K562 (cell line): ENCODE data around the gene ADAP2. TPM values are rescaled to one million over a fixed set of nuclear protein-coding genes. Genes with fewer than 3 reads are reported as not detected.

Source experiments
- ATAC-seq: fragments of 200-7000 bp; cut with Tn5 transposase; 3 replicates; pipeline ENCODE4 v1.9.1; 2020; ENCODE audit warnings: moderate library complexity
- BruUV-seq: library from RNA; stranded (reverse); fragments of 400-500 nt; replicated peaks from 2 replicates; lab custom pipeline; 2021; lab: Mats Ljungman, UMichigan
- CTCF ChIA-PET: fragments of 300-600 bp; formaldehyde crosslinking; extraction: SDS; loops from one replicate; lab custom pipeline; 2021; ENCODE audit warnings: low intra/inter-chr PET ratio; lab: Yijun Ruan, JAX
- POLR2A ChIA-PET: fragments of 300-600, 350-650 bp; sonication (Branson Sonifier 250); formaldehyde crosslinking; extraction: SDS; loops from one replicate; lab custom pipeline; 2021; ENCODE audit warnings: antibody characterized with exemption, inconsistent platforms; lab: Yijun Ruan, JAX
- DNase-seq, 4 experiments: peaks; one replicate each; pipeline versions ENCODE4 v3.0.0 to v3.0.0-alpha.2; 2011 to 2018; ENCODE audit warnings: low spot score in 3 of 4, mixed read lengths in 3 of 4; ENCODE audit errors: extremely low read depth in 1 of 4
- FAIRE-seq: peaks from 2 replicates; lab custom pipeline; 2011; peaks lifted over from hg19 to GRCh38; lab: Jason Lieb, UNC
- H2AFZ ChIP-seq: 2 replicates; pipeline ENCODE4 v1.6.0; 2011; ENCODE audit warnings: low read depth, low read length, control low read depth, inconsistent platforms
- H3K27ac ChIP-seq: fragments of 200-600 bp; 3 replicates; pipeline ENCODE4 v1.8.0; 2011; ENCODE audit warnings: low read depth, mild to moderate bottlenecking, control low read depth, inconsistent platforms, low read length, moderate library complexity, mixed read lengths; ENCODE audit errors: extremely low read depth
- H3K27me3 ChIP-seq, 2 experiments: fragments of 300-600 bp in 1 of 2; 2 replicates in 1 of 2; 3 replicates in 1 of 2; pipeline versions ENCODE4 v1.6.0 to v1.8.0; 2011; ENCODE audit warnings: inconsistent platforms in 2 of 2, low read length in 2 of 2, mild to moderate bottlenecking in 1 of 2, mixed read lengths in 1 of 2, moderate library complexity in 1 of 2; ENCODE audit not compliant: control insufficient read depth in 2 of 2, insufficient read depth in 2 of 2
- H3K36me3 ChIP-seq: fragments of 300-600 bp; 3 replicates; pipeline ENCODE4 v1.8.0; 2011; ENCODE audit warnings: mild to moderate bottlenecking, low read length, inconsistent platforms; ENCODE audit not compliant: control insufficient read depth, insufficient read depth
- H3K4me1 ChIP-seq, 2 experiments: fragments of 200-600 bp in 1 of 2; replicated peaks in 1 of 2; 2 replicates in 1 of 2; 3 replicates in 1 of 2; pipeline versions ENCODE4 v1.5.1 to v1.8.0; 2011; ENCODE audit warnings: inconsistent platforms in 2 of 2, low read length in 2 of 2, mild to moderate bottlenecking in 1 of 2, mixed read lengths in 1 of 2, moderate library complexity in 1 of 2; ENCODE audit not compliant: control insufficient read depth in 2 of 2, insufficient read depth in 2 of 2
- H3K4me2 ChIP-seq: 2 replicates; pipeline ENCODE4 v1.6.1; 2011; ENCODE audit warnings: low read length, control low read depth, inconsistent platforms, mixed read lengths; ENCODE audit not compliant: insufficient read depth
- H3K4me3 ChIP-seq: fragments of 200-600 bp; sonication (generic), shearing (Covaris generic); 2 replicates; pipeline ENCODE4 v1.5.1; 2016; ENCODE audit warnings: control low read depth, inconsistent platforms
- H3K79me2 ChIP-seq: fragments of 200-600 bp; 3 replicates; pipeline ENCODE4 v1.8.0; 2011; ENCODE audit warnings: low read length, inconsistent platforms; ENCODE audit not compliant: control insufficient read depth, insufficient read depth
- H3K9ac ChIP-seq, 2 experiments: 2 replicates each; pipeline versions ENCODE4 v1.6.0 to v1.6.1; 2011; ENCODE audit warnings: low read depth in 2 of 2, low read length in 2 of 2, control low read depth in 1 of 2, inconsistent platforms in 1 of 2, mild to moderate bottlenecking in 1 of 2, mixed read lengths in 1 of 2; ENCODE audit not compliant: insufficient read depth in 1 of 2
- H3K9me1 ChIP-seq: one replicate; pipeline ENCODE4 v1.6.0; 2011; ENCODE audit warnings: inconsistent platforms, mild to moderate bottlenecking, low read length, moderate library complexity; ENCODE audit not compliant: control insufficient read depth, insufficient read depth
- H3K9me3 ChIP-seq: replicated peaks from 2 replicates; pipeline ENCODE4 v1.5.1; 2011; ENCODE audit warnings: low read depth, low read length, inconsistent platforms; ENCODE audit not compliant: control insufficient read depth, insufficient read depth
- H4K20me1 ChIP-seq: replicated peaks from 2 replicates; pipeline ENCODE4 v1.6.1; 2011; ENCODE audit warnings: low read length, inconsistent platforms, mixed read lengths; ENCODE audit not compliant: control insufficient read depth, insufficient read depth
- HNRNPUL1 ChIP-seq: fragments of 200-400 bp; formaldehyde crosslinking; IDR thresholded peaks from 2 replicates; pipeline ENCODE4 v1.6.1; 2017; ENCODE audit warnings: low read length
- ZNF263 ChIP-seq: sonication (generic); formaldehyde crosslinking; IDR thresholded peaks from 2 replicates; pipeline ENCODE4 v1.8.0; 2022; ENCODE audit warnings: mild to moderate bottlenecking, missing genetic modification reagents, borderline replicate concordance
- ZNF408 ChIP-seq: fragments of 250-450 bp; sonication (Bioruptor Pico); IDR thresholded peaks from 2 replicates; pipeline ENCODE4 v1.4.0; 2020; ENCODE audit warnings: low read depth, mild to moderate bottlenecking, moderate library complexity
- ZNF512 ChIP-seq: IDR thresholded peaks from 2 replicates; pipeline ENCODE4 v1.6.1; 2016; ENCODE audit warnings: missing genetic modification characterization, missing compliant biosample characterization
- ZNF584 ChIP-seq: fragments of 200-800 bp; sonication (Bioruptor generic); IDR thresholded peaks from 2 replicates; pipeline ENCODE4 v1.6.1; 2016; ENCODE audit warnings: low read depth, mild to moderate bottlenecking, missing genetic modification characterization, missing compliant biosample characterization
- WGBS: fragments of 100-300 bp; shearing (Covaris generic); methylation state at CpG from one replicate; pipeline ENCODE4 v1.1.6; 2016; ENCODE audit warnings: low coverage, mixed read lengths; ENCODE audit not compliant: insufficient coverage; ENCODE audit errors: missing lambda C conversion rate; 5-methylcytosine and 5-hydroxymethylcytosine counted together
- in situ Hi-C: fragments of 300-500 bp; cut with MboI; formaldehyde crosslinking; loops from 4 replicates; pipeline ENCODE4 v1.15.0; 2018; ENCODE audit warnings: inconsistent platforms, mixed read lengths
- intact Hi-C: fragments of 100-400 bp; cut with micrococcal nuclease; formaldehyde crosslinking; loops from 2 replicates; pipeline ENCODE4 v1.14.2; 2022
- polyA plus RNA-seq, 8 experiments: library from polyadenylated mRNA; depleted of rRNA in 4 of 8; stranded (reverse) in 5 of 8; unstranded in 3 of 8; fragments of >200 nt; fragmentation: Nextera tagmentation in 2 of 8; fragmentation: Illumina TruSeq in 1 of 8; extraction: Ambion mirVana in 2 of 8; extraction: Trizol in 1 of 8; gene quantifications; 2 replicates each; pipeline versions ENCODE4 v1.2.1 to v1.2.3, GENCODE V29; 2011 to 2014; ENCODE audit warnings: inconsistent platforms in 1 of 8, missing spikeins in 1 of 8
- total RNA-seq, 7 experiments: library from RNA; depleted of rRNA in 6 of 7; stranded (reverse); fragments of >200 nt in 6 of 7; fragmentation: Illumina TruSeq in 2 of 7; extraction: Trizol in 2 of 7; gene quantifications; 2 replicates each; pipeline versions ENCODE4 v1.2.1 to v1.2.3, GENCODE V29; 2011 to 2021; ENCODE audit warnings: low replicate concordance in 1 of 7

Gene ADAP2
- total and polyA plus RNA-seq, 9 of the 15 experiments (the other 6 are each of a cell fraction or from before 2014, with no cell fraction given): 0.06 to 0.73 (median 0.23) TPM; not detected in 5

- TF ChIP-seq HNRNPUL1 (no peak), ZNF263 (no peak), ZNF584 (CRISPR knock-in tag) (no peak)
- DNase-seq: no peak
- no peak for FAIRE-seq
- Histone ChIP-seq H3K9me1 (no peaks in the 10 kb centered on the region), H3K27me3 (peaks cover 4 to 7% of the 10 kb centered on the region in 2 experiments; a peak in 3 of 5 replicates), H4K20me1 (no peaks in the 10 kb centered on the region), H3K9ac (no peak overlapping the region), H3K36me3 (no peaks in the 10 kb centered on the region), H3K9me3 (no peaks in the 10 kb centered on the region), H3K4me2 (no peak overlapping the region), H3K4me1 (no peaks in the 10 kb centered on the region; a peak in 1 of 5 replicates), H3K27ac (no peak overlapping the region), H3K79me2 (no peaks in the 10 kb centered on the region), H3K4me3 (no peak overlapping the region), H2AFZ (no peak overlapping the region)
- in situ Hi-C loops (no loop called here), intact Hi-C loops (no loop called here)
- WGBS: 46% methylated on average over 5 of the region's 5 CpGs
- CTCF ChIA-PET: no interaction called here
- no TSS peak for BruUV-seq
- no peak for ATAC-seq
- POLR2A ChIA-PET: interaction anchor here (2.2 kb wide), 1 partner anchor 11 kb away, joined by 5 read pairs; no protein-coding TSS in a partner anchor
These were observed 81.6 kb downstream of the ADAP2 start for GRCh38 chr17:31003225-31003866.

- intact Hi-C loops: no loop called here
- TF ChIP-seq ZNF408 (CRISPR knock-in tag) (no peak), ZNF512 (tag) (peak; percentile 77)
- no peak overlapping the region for H2AFZ ChIP-seq
- no peaks in the 10 kb centered on the region for H3K9me1 ChIP-seq
- H3K9ac ChIP-seq: no peak overlapping the region
- 0% methylated on average over 2 of the region's 2 CpGs for WGBS
- H3K9me3 ChIP-seq: no peaks in the 10 kb centered on the region
- no peaks in the 10 kb centered on the region for H3K36me3 ChIP-seq
- no peaks in the 10 kb centered on the region for H4K20me1 ChIP-seq
- H3K4me1 ChIP-seq: no peaks in the 10 kb centered on the region; a peak in 2 of 5 replicates
- ATAC-seq (no peak), DNase-seq (no peak), FAIRE-seq (no peak)
- CTCF ChIA-PET: no interaction called here
- POLR2A ChIA-PET: interaction anchor here (2.2 kb wide), 1 partner anchor 12 kb away, joined by 5 read pairs; no protein-coding TSS in a partner anchor
- BruUV-seq: no TSS peak
- H3K4me2 ChIP-seq: no peak overlapping the region
- in situ Hi-C loops: no loop called here
- no peaks in the 10 kb centered on the region for H3K79me2 ChIP-seq
- peaks cover 0 to 10% of the 10 kb centered on the region in 2 experiments; a peak in 2 of 5 replicates for H3K27me3 ChIP-seq
- no peak overlapping the region for H3K27ac ChIP-seq
- no peak overlapping the region for H3K4me3 ChIP-seq
These were observed 82.4 kb downstream of the ADAP2 start for GRCh38 chr17:31004160-31004559.
